ENCODE measurements around the gene PRSS12. TPM values are rescaled to one million over a fixed set of nuclear protein-coding genes. Genes with fewer than 3 reads are reported as not detected.
A peak's percentile ranks its signal among the peaks of the same experiment; 100 is the strongest.

The PRSS12 gene
- polyA plus RNA-seq, 1 of the 3 experiments (the other 2 are of a cell fraction): 137 TPM

GRCh38 chr4:118289794-118290193, 63.0 kb downstream of the PRSS12 start:
- Histone ChIP-seq H2AFZ (ENCODE audit: low read depth) (no peak overlapping the region), H3K4me1 (ENCODE audit: control insufficient read depth in 1 of 2, insufficient read depth in 2 of 2, low read depth in 1 of 2, low read length in 1 of 2) (peaks cover 0 to 38% of the 10 kb centered on the region in 2 experiments; a peak in 3 of 4 replicates), H3K36me3 (replicated peaks in 1 of 2; ENCODE audit: control insufficient read depth in 1 of 2, insufficient read depth in 2 of 2, low read length in 1 of 2) (peaks cover 13 to 15% of the 10 kb centered on the region in 2 experiments), H3K9me2 (no peaks in the 10 kb centered on the region; the same call in 1 of the 2 replicates), H3K4me3 (ENCODE audit: low read depth in 2 of 2, low read length in 1 of 2) (no peak overlapping the region), H3K27me3 (ENCODE audit: insufficient read depth) (no peaks in the 10 kb centered on the region), H3K27ac (ENCODE audit: low read depth in 2 of 2, low read length in 1 of 2) (peak overlapping the region; percentile 86 to 87; a peak in 3 of 4 replicates), H4K20me1 (ENCODE audit: insufficient read depth) (no peaks in the 10 kb centered on the region), H3K9me3 (no peaks in the 10 kb centered on the region), H3K9ac (peak overlapping the region; percentile 23; the same call in 1 of the 2 replicates), H3F3A (replicated peaks; ENCODE audit: insufficient read depth) (peaks cover 49% of the 10 kb centered on the region), H3K4me2 (peak overlapping the region; percentile 47; the same call in 1 of the 2 replicates), H3K79me2 (ENCODE audit: insufficient read depth) (no peaks in the 10 kb centered on the region; the same call in none of the 2 replicates)
- TF ChIP-seq TAF1 (IDR thresholded peaks at IDR 0.05; ENCODE audit: borderline replicate concordance, low read depth, low read length): no peak; the same call in 1 of the 2 replicates
- peak; percentile 98 for TF ChIP-seq NFIC (IDR thresholded peaks at IDR 0.05; ENCODE audit: borderline replicate concordance)
- TF ChIP-seq MEF2A (IDR thresholded peaks at IDR 0.05; ENCODE audit: borderline replicate concordance, low read depth): peak; percentile 93
- peak; percentile 92 for TF ChIP-seq FOXM1 (IDR thresholded peaks at IDR 0.05; ENCODE audit: low read depth)
- peak; percentile 97 for TF ChIP-seq TEAD4 (IDR thresholded peaks at IDR 0.05; ENCODE audit: borderline replicate concordance, insufficient read depth)
- TF ChIP-seq NRF1 (IDR thresholded peaks at IDR 0.05; ENCODE audit: low read depth, low read length): no peak
- TF ChIP-seq RXRA (IDR thresholded peaks at IDR 0.05; ENCODE audit: borderline replicate concordance, low read depth): peak; percentile 80
- TF ChIP-seq CTCF (IDR thresholded peaks at IDR 0.05): no peak
- TF ChIP-seq EP300 (IDR thresholded peaks at IDR 0.05; ENCODE audit: borderline replicate concordance in 1 of 2, low read depth in 1 of 2, low read length in 1 of 2): peak; percentile 49 to 98; a peak in 3 of 4 replicates
- TF ChIP-seq ZBTB33 (IDR thresholded peaks at IDR 0.05; ENCODE audit: borderline replicate concordance, low read depth): peak; percentile 88; the same call in 1 of the 2 replicates
- TF ChIP-seq POLR2AphosphoS5 (IDR thresholded peaks at IDR 0.05; ENCODE audit: low read depth, low read length): peak; percentile 70
- peak; percentile 91 for TF ChIP-seq PBX3 (IDR thresholded peaks at IDR 0.05)
- peak; percentile 95 for TF ChIP-seq JUND (IDR thresholded peaks at IDR 0.05)
- TF ChIP-seq TCF12 (IDR thresholded peaks at IDR 0.05): peak; percentile 99
- TF ChIP-seq EZH2phosphoT487 (IDR thresholded peaks at IDR 0.05; ENCODE audit: borderline replicate concordance, low read depth): no peak
- no peak for TF ChIP-seq RAD21 (IDR thresholded peaks at IDR 0.05; ENCODE audit: low read length)
- 0 out of 2 replicates have a peak, but pooled peaks have one; percentile 9 for TF ChIP-seq GABPA (IDR thresholded peaks at IDR 0.05; ENCODE audit: low read depth)
- TF ChIP-seq FOSL2 (IDR thresholded peaks at IDR 0.05; ENCODE audit: borderline replicate concordance, low read depth): peak; percentile 84
- DNase-seq: no peak
- WGBS (ENCODE audit: low lambda C conversion rate): 10% methylated on average over 1 of the region's 1 CpG
- ChIA-PET CTCF (interaction anchor here (1.3 to 1.4 kb wide), 3 partner anchors 11 to 134 kb away, joined by 3 to 4 read pairs (median 3); no protein-coding TSS in a partner anchor), POLR2A (no interaction called here)
